NCI-H774 (cell line): Measurements from ENCODE around the gene NR1D2.
"Not testable (repeated sequence)": the region's sequence is repeated elsewhere in the genome, so short reads cannot be mapped to it uniquely, and the experiment has no call there.

Experiments used
- DNase-seq: peaks from one replicate; lab custom pipeline; 2025; lab: John Stamatoyannopoulos, UW

The NR1D2 gene

GRCh38 chr3:23944861-23945662, at the start of gene NR1D2:
TSS of gene NR1D2 (plus strand) at chr3:23945286. CDS start at chr3:23945579, 293 bp downstream.
- DNase-seq: peak; percentile 77

GRCh38 chr3:23900744-23901143, 44.3 kb upstream of the NR1D2 start:
- DNase-seq: no peak

GRCh38 chr3:23904545-23904944, 40.5 kb upstream of the NR1D2 start:
- DNase-seq: no peak

- no peak for DNase-seq
Observed at GRCh38 chr3:23909341-23909740, 35.7 kb upstream of the NR1D2 start.

- no peak for DNase-seq
Observed at GRCh38 chr3:23911397-23911796, 33.7 kb upstream of the NR1D2 start.

GRCh38 chr3:23912335-23912734, 32.8 kb upstream of the NR1D2 start:
- not testable (repeated sequence) for DNase-seq

GRCh38 chr3:23913182-23913581, 31.9 kb upstream of the NR1D2 start:
- DNase-seq: no peak

- no peak for DNase-seq
Observed at GRCh38 chr3:23913873-23914743, 31.0 kb upstream of the NR1D2 start.

GRCh38 chr3:23915537-23916108, 29.5 kb upstream of the NR1D2 start:
- no peak for DNase-seq

- DNase-seq: no peak
Observed at GRCh38 chr3:23916152-23916885, 28.8 kb upstream of the NR1D2 start.

GRCh38 chr3:23916886-23917678, 28.0 kb upstream of the NR1D2 start, which contains the start of the genes NKIRAS1 and RPL15:
TSS of gene NKIRAS1 (minus strand) at chr3:23916990. CDS start at chr3:23910904, 6,086 bp downstream.
TSS of gene RPL15 (plus strand) at chr3:23917132. CDS start at chr3:23917860, 728 bp downstream.
- peak; percentile 89 for DNase-seq

GRCh38 chr3:23917679-23918303, 27.3 kb upstream of the NR1D2 start:
- DNase-seq: peak; percentile 18

- not testable (repeated sequence) for DNase-seq
Observed at GRCh38 chr3:23918331-23918730, 26.8 kb upstream of the NR1D2 start.

- DNase-seq: no peak
Observed at GRCh38 chr3:23919628-23920027, 25.5 kb upstream of the NR1D2 start.

- no peak for DNase-seq
Observed at GRCh38 chr3:23920151-23920655, 24.9 kb upstream of the NR1D2 start.

GRCh38 chr3:23921052-23921511, 24.0 kb upstream of the NR1D2 start:
- DNase-seq: no peak

- no peak for DNase-seq
Observed at GRCh38 chr3:23923786-23924185, 21.3 kb upstream of the NR1D2 start.

GRCh38 chr3:23926246-23926645, 18.8 kb upstream of the NR1D2 start:
- no peak for DNase-seq

GRCh38 chr3:23926736-23927135, 18.4 kb upstream of the NR1D2 start:
- no peak for DNase-seq

GRCh38 chr3:23928524-23928923, 16.6 kb upstream of the NR1D2 start:
- DNase-seq: no peak
